GM12892 (cell line): Measurements from ENCODE around the gene FBXO41.

Experiments used
- POLR2A ChIP-seq: IDR thresholded peaks from 2 replicates; pipeline ENCODE4 v1.6.1; 2011; ENCODE audit warnings: low read depth, low read length, control low read depth
- POLR2AphosphoS5 ChIP-seq: IDR thresholded peaks from 2 replicates; pipeline ENCODE4 v1.6.1; 2011; ENCODE audit warnings: low read depth, low read length, control low read depth
- TAF1 ChIP-seq: IDR thresholded peaks from 2 replicates; pipeline ENCODE4 v1.6.1; 2011; ENCODE audit warnings: low read depth, mild to moderate bottlenecking, control low read depth, low read length, borderline replicate concordance

- TF ChIP-seq POLR2AphosphoS5 (no peak), POLR2A (no peak), TAF1 (no peak)
Observed at GRCh38 chr2:73212448-73213176, 71.7 kb downstream of the FBXO41 start.
